OCI-LY3 (cell line): ENCODE results near the gene FTO.

ENCODE experiments used
- H2AFZ ChIP-seq: fragments of 200-600, 300-600 bp; shearing (Covaris generic); 2 replicates; pipeline ENCODE4 v1.6.0; 2014; ENCODE audit warnings: antibody characterized with exemption, low read depth, low read length
- H3K27ac ChIP-seq: fragments of 200-600, 300-600 bp; sonication (generic); 2 replicates; pipeline ENCODE4 v1.5.1; 2014; ENCODE audit warnings: mild to moderate bottlenecking, low read length, moderate library complexity, mixed read lengths
- H3K27me3 ChIP-seq: fragments of 200-600, 300-600 bp; sonication (generic); 2 replicates; pipeline ENCODE4 v1.6.1; 2014; ENCODE audit warnings: low read depth, low read length, mixed read lengths
- H3K36me3 ChIP-seq: fragments of 200-600, 300-600 bp; sonication (generic); replicated peaks from 2 replicates; pipeline ENCODE3; 2014; ENCODE audit warnings: low read depth, low read length, mixed read lengths
- H3K4me1 ChIP-seq: fragments of 300-600, 200-600 bp; sonication (generic); 2 replicates; pipeline ENCODE4 v1.6.1; 2014; ENCODE audit warnings: low read length, mixed read lengths
- H3K4me2 ChIP-seq: fragments of 200-600, 300-600 bp; sonication (generic); 2 replicates; pipeline ENCODE4 v1.6.1; 2014; ENCODE audit warnings: low read length, mixed read lengths
- H3K4me3 ChIP-seq: fragments of 300-600, 200-600 bp; sonication (generic); 2 replicates; pipeline ENCODE4 v1.5.1; 2014; ENCODE audit warnings: antibody characterized with exemption, mild to moderate bottlenecking, low read length, moderate library complexity
- H3K79me2 ChIP-seq: fragments of 300-600, 200-600 bp; shearing (Covaris generic); 2 replicates; pipeline ENCODE4 v1.6.1; 2014; ENCODE audit warnings: mild to moderate bottlenecking, low read length, mixed read lengths
- H3K9ac ChIP-seq: fragments of 300-600, 200-600 bp; shearing (Covaris generic); 2 replicates; pipeline ENCODE4 v1.6.0; 2014; ENCODE audit warnings: mild to moderate bottlenecking, low read length, moderate library complexity
- H3K9me3 ChIP-seq: fragments of 200-600, 300-600 bp; shearing (Covaris generic); 2 replicates; pipeline ENCODE4 v1.6.1; 2014; ENCODE audit warnings: low read length, mixed read lengths; ENCODE audit not compliant: insufficient read depth
- H4K20me1 ChIP-seq: fragments of 200-600, 300-600 bp; sonication (generic); 2 replicates; pipeline ENCODE4 v1.6.1; 2016; ENCODE audit warnings: low read length, mixed read lengths; ENCODE audit not compliant: insufficient read depth
- CTCF ChIP-seq: fragments of 200-600, 300-600 bp; sonication (generic); IDR thresholded peaks from 2 replicates; pipeline ENCODE4 v1.5.1; 2014; ENCODE audit warnings: antibody characterized with exemption, low read length, low read depth
- EZH2phosphoT487 ChIP-seq: fragments of 200-600 bp; shearing (Covaris generic); IDR thresholded peaks from 2 replicates; pipeline ENCODE4 v1.6.1; 2018; ENCODE audit warnings: antibody characterized with exemption, mixed run types, low read depth

The FTO gene

GRCh38 chr16:54040480-54040879 is 336.5 kb downstream of the FTO start:
- H2AFZ ChIP-seq: no peak overlapping the region
- H4K20me1 ChIP-seq: no peaks in the 10 kb centered on the region
- H3K27ac ChIP-seq: no peak overlapping the region
- no peaks in the 10 kb centered on the region for H3K79me2 ChIP-seq
- no peak overlapping the region for H3K4me2 ChIP-seq
- H3K4me3 ChIP-seq: no peak overlapping the region
- no peaks in the 10 kb centered on the region for H3K9me3 ChIP-seq
- H3K27me3 ChIP-seq: no peaks in the 10 kb centered on the region
- no peak overlapping the region for H3K9ac ChIP-seq
- no peak for TF ChIP-seq EZH2phosphoT487
- H3K4me1 ChIP-seq: no peaks in the 10 kb centered on the region
- peaks cover 4% of the 10 kb centered on the region for H3K36me3 ChIP-seq

- no peak overlapping the region for H3K4me2 ChIP-seq
- no peak overlapping the region for H2AFZ ChIP-seq
- no peak overlapping the region for H3K4me3 ChIP-seq
- no peak overlapping the region for H3K9ac ChIP-seq
- no peaks in the 10 kb centered on the region for H3K9me3 ChIP-seq
- H3K36me3 ChIP-seq: peaks cover 4% of the 10 kb centered on the region
- H3K27ac ChIP-seq: no peak overlapping the region
- no peaks in the 10 kb centered on the region for H3K4me1 ChIP-seq
- no peaks in the 10 kb centered on the region for H4K20me1 ChIP-seq
- no peak for TF ChIP-seq EZH2phosphoT487
- TF ChIP-seq CTCF: no peak
- no peaks in the 10 kb centered on the region for H3K27me3 ChIP-seq
- H3K79me2 ChIP-seq: no peaks in the 10 kb centered on the region
Measured at GRCh38 chr16:54040975-54041374, 337.0 kb downstream of the FTO start.

- TF ChIP-seq CTCF (no peak), EZH2phosphoT487 (no peak)
- no peaks in the 10 kb centered on the region for H3K4me1 ChIP-seq
- H3K4me2 ChIP-seq: no peak overlapping the region
- no peaks in the 10 kb centered on the region for H3K36me3 ChIP-seq
- no peak overlapping the region for H3K4me3 ChIP-seq
- H3K9me3 ChIP-seq: no peaks in the 10 kb centered on the region
- no peak overlapping the region for H2AFZ ChIP-seq
- no peaks in the 10 kb centered on the region for H3K27me3 ChIP-seq
- H3K9ac ChIP-seq: no peak overlapping the region
- H4K20me1 ChIP-seq: no peaks in the 10 kb centered on the region
- H3K27ac ChIP-seq: no peak overlapping the region
- no peaks in the 10 kb centered on the region for H3K79me2 ChIP-seq
Measured at GRCh38 chr16:54048586-54049495, 344.9 kb downstream of the FTO start.

- no peaks in the 10 kb centered on the region for H3K4me1 ChIP-seq
- no peaks in the 10 kb centered on the region for H3K79me2 ChIP-seq
- no peaks in the 10 kb centered on the region for H3K36me3 ChIP-seq
- no peak overlapping the region for H3K4me2 ChIP-seq
- no peak for TF ChIP-seq CTCF
- H3K9ac ChIP-seq: no peak overlapping the region
- H3K27ac ChIP-seq: no peak overlapping the region
- H2AFZ ChIP-seq: no peak overlapping the region
- no peak overlapping the region for H3K4me3 ChIP-seq
- H3K9me3 ChIP-seq: no peaks in the 10 kb centered on the region
- H4K20me1 ChIP-seq: no peaks in the 10 kb centered on the region
- no peaks in the 10 kb centered on the region for H3K27me3 ChIP-seq
Measured at GRCh38 chr16:54049591-54050458, 345.9 kb downstream of the FTO start.
